ENCODE results near the gene OLA1.

The OLA1 gene

GRCh38 chr2:174051068-174051467 lies 197.3 kb downstream of the OLA1 start:
- TF ChIP-seq POLR2AphosphoS5 (IDR thresholded peaks at IDR 0.05; ENCODE audit: low read depth, low read length) (no peak), FOXP2 (optimal IDR thresholded peaks at IDR 0.05; ENCODE audit: borderline replicate concordance, extremely low read depth, extremely low read length, insufficient read depth) (no peak), SIN3A (IDR thresholded peaks at IDR 0.05; ENCODE audit: borderline replicate concordance, insufficient read depth, low read length) (no peak), TAF1 (IDR thresholded peaks at IDR 0.05; ENCODE audit: borderline replicate concordance, insufficient read depth, low read length) (no peak)
- TF ChIP-seq, protein P1, sequence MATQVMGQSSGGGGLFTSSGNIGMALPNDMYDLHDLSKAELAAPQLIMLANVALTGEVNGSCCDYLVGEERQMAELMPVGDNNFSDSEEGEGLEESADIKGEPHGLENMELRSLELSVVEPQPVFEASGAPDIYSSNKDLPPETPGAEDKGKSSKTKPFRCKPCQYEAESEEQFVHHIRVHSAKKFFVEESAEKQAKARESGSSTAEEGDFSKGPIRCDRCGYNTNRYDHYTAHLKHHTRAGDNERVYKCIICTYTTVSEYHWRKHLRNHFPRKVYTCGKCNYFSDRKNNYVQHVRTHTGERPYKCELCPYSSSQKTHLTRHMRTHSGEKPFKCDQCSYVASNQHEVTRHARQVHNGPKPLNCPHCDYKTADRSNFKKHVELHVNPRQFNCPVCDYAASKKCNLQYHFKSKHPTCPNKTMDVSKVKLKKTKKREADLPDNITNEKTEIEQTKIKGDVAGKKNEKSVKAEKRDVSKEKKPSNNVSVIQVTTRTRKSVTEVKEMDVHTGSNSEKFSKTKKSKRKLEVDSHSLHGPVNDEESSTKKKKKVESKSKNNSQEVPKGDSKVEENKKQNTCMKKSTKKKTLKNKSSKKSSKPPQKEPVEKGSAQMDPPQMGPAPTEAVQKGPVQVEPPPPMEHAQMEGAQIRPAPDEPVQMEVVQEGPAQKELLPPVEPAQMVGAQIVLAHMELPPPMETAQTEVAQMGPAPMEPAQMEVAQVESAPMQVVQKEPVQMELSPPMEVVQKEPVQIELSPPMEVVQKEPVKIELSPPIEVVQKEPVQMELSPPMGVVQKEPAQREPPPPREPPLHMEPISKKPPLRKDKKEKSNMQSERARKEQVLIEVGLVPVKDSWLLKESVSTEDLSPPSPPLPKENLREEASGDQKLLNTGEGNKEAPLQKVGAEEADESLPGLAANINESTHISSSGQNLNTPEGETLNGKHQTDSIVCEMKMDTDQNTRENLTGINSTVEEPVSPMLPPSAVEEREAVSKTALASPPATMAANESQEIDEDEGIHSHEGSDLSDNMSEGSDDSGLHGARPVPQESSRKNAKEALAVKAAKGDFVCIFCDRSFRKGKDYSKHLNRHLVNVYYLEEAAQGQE (IDR thresholded peaks at IDR 0.05; ENCODE audit: insufficient read depth in 1 of 2, low read depth in 2 of 2, low read length in 2 of 2), result no peak

DNA sequence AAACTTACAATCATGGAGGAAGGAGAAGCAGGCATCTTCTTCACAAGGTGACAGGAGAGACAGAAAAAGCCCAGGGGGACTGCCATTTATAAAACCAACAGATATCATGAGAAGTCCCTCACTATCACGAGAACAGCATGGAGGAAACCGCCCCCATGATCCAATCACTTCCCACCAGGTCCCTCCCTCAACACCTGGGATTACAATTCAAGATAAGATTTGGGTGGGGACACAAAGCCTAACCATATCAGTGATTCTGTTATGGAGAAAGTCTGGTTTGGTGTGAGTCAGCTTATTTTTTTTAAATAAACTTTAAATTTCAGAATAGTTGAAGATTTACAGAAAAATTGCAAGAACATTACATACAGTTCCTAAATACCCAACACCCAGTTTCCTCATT lies 198.4 kb downstream of the OLA1 start:
- TF ChIP-seq POLR2AphosphoS5 (IDR thresholded peaks at IDR 0.05; ENCODE audit: low read depth, low read length) (no peak), SIN3A (IDR thresholded peaks at IDR 0.05; ENCODE audit: borderline replicate concordance, insufficient read depth, low read length) (no peak), FOXP2 (optimal IDR thresholded peaks at IDR 0.05; ENCODE audit: borderline replicate concordance, extremely low read depth, extremely low read length, insufficient read depth) (no peak), TAF1 (IDR thresholded peaks at IDR 0.05; ENCODE audit: borderline replicate concordance, insufficient read depth, low read length) (no peak)
- TF ChIP-seq, protein P1 (IDR thresholded peaks at IDR 0.05; ENCODE audit: insufficient read depth in 1 of 2, low read depth in 2 of 2, low read length in 2 of 2), result no peak

DNA sequence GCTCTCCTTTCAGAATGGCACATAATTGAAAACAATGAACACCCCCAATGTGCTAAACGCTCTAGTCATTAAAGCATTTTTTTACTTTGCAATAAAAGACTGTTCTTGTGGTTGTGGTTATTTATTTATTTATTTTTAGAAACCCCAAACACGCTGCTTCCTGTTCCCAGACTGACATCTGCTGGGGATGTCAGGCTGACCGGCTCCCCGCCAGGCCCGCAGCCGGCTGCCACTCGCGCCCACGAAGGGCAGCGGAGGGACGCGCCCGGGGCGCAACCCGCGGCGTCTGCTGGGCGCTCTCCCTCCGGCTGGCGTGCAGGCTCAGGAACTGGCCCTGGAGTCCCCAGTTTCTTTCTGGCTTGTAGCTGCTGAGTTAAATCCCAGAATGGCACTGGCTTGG lies 200.1 kb downstream of the OLA1 start:
- TF ChIP-seq FOXP2 (optimal IDR thresholded peaks at IDR 0.05; ENCODE audit: borderline replicate concordance, extremely low read depth, extremely low read length, insufficient read depth), result no peak
- no peak for TF ChIP-seq POLR2AphosphoS5 (IDR thresholded peaks at IDR 0.05; ENCODE audit: low read depth, low read length)
- TF ChIP-seq SIN3A (IDR thresholded peaks at IDR 0.05; ENCODE audit: borderline replicate concordance, insufficient read depth, low read length), result no peak
- no peak for TF ChIP-seq TAF1 (IDR thresholded peaks at IDR 0.05; ENCODE audit: borderline replicate concordance, insufficient read depth, low read length)
- TF ChIP-seq, protein P1 (IDR thresholded peaks at IDR 0.05; ENCODE audit: insufficient read depth in 1 of 2, low read depth in 2 of 2, low read length in 2 of 2), result no peak

DNA sequence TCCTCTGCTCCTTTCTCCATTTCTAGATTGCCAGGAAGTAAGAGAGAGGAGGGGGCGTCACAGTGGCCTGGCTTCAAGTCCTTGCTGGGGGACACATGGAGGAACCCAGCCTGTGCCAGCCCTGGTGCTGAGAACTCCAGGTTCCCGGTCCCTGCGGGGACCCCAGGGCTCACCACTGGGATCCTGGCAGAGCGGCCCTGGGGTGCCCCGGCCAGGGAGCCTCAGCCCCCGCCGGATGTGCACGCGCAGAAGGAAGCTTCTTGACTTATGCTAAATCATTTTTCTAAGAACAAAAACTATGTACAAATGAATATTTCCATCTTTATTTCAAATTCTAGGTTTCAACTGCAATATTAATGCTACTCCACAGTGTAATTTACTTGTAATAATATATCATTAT lies 200.6 kb downstream of the OLA1 start:
- no peak for TF ChIP-seq SIN3A (IDR thresholded peaks at IDR 0.05; ENCODE audit: borderline replicate concordance, insufficient read depth, low read length)
- TF ChIP-seq, protein P1 (IDR thresholded peaks at IDR 0.05; ENCODE audit: insufficient read depth in 1 of 2, low read depth in 2 of 2, low read length in 2 of 2), result no peak
- no peak for TF ChIP-seq POLR2AphosphoS5 (IDR thresholded peaks at IDR 0.05; ENCODE audit: low read depth, low read length)
- TF ChIP-seq FOXP2 (optimal IDR thresholded peaks at IDR 0.05; ENCODE audit: borderline replicate concordance, extremely low read depth, extremely low read length, insufficient read depth), result no peak
- TF ChIP-seq TAF1 (IDR thresholded peaks at IDR 0.05; ENCODE audit: borderline replicate concordance, insufficient read depth, low read length), result no peak

DNA sequence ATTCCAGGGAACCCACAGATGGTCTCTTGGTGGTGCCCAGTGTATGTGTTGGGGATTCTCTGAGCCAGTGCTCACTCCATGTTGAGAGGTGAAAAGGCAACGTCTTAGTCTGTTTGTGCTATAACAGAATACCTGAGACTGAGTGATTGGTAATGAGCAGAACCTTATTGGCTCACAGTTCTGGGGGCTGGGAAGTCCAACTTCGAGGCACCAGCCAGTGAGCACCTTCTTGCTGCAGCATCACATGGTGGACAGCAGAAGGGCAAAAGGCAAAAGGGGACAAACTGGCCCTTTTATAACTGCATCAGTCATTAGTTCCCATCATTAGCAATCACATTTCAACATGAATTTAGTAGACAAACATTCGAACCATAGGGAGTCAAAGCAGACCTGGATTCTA lies 202.2 kb downstream of the OLA1 start:
- TF ChIP-seq POLR2AphosphoS5 (IDR thresholded peaks at IDR 0.05; ENCODE audit: low read depth, low read length) (no peak), FOXP2 (optimal IDR thresholded peaks at IDR 0.05; ENCODE audit: borderline replicate concordance, extremely low read depth, extremely low read length, insufficient read depth) (no peak), TAF1 (IDR thresholded peaks at IDR 0.05; ENCODE audit: borderline replicate concordance, insufficient read depth, low read length) (no peak), SIN3A (IDR thresholded peaks at IDR 0.05; ENCODE audit: borderline replicate concordance, insufficient read depth, low read length) (no peak)
- TF ChIP-seq, protein P1 (IDR thresholded peaks at IDR 0.05; ENCODE audit: insufficient read depth in 1 of 2, low read depth in 2 of 2, low read length in 2 of 2), result no peak

Measured in PFSK-1 (cell line).